NCI-H2171 treated with DMSO at 0.1 percent for 48 hours (cell line): ENCODE results near the gene IDUA.
"Not testable (repeated sequence)": the region's sequence is repeated elsewhere in the genome, so short reads cannot be mapped to it uniquely, and the experiment has no call there.

Experiments used
- DNase-seq: peaks from one replicate; lab custom pipeline; 2025; lab: John Stamatoyannopoulos, UW

The IDUA gene

DNA sequence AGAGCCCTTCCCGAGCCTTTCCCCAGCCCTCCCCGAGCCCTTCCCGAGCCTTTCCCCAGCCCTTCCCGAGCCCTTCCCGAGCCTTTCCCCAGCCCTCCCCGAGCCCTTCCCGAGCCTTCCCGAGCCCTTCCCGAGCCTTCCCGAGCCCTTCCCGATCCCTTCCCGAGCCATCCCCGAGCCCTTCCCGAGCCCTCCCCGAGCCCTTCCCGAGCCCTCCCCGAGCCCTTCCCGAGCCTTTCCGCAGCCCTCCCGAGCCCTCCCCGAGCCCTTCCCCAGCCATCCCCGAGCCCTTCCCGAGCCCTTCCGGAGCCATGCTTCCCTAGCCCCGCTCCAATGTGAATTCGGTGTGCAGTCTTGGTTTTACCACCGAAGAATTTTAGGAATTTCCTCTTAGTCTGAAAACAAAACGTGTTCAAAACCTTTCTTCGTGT, 59.8 kb downstream of the IDUA start:
- DNase-seq = not testable (repeated sequence)

DNA sequence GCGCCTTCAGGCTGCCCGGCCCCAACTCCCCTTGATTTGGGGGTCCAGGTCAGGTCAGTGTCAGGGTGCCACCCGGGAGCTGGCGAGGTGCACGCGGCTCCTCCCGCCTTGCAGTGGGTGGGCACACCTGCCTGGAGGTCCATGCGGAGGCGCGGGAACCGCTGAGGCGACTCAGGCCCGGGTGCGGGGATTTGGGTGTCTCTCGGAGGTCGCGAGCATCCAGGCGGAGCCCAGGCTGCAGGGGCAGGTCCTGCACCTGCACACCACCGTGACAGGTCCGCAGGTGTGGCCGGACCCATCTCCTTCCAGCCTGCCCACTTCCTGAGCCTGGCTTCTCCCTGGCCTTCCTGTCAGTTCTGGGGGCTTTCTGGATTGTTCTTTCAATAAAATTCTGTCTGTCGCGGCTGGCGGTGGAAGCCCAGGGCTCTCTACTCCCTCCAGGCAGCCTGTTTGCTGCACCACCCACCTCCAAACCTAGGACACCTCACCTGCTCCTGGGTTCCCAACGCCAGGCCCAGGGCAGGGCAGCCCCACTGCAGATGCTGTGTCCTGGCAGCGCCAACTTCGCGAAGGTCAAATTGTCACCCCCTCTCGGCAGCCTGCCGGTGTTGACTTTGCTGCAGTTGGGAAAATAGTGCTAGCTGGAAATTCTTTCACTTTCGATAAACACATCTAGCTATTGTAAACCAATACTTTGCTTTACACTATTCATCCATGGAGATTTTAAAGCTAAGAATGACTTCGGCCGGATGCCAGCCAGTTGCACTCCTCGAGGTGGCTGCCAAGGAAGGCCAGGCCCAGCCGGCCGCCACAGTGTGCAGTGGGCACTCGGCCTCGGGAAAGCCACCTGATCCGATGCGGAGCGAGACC, 60.5 kb downstream of the IDUA start:
- no peak for DNase-seq

DNA sequence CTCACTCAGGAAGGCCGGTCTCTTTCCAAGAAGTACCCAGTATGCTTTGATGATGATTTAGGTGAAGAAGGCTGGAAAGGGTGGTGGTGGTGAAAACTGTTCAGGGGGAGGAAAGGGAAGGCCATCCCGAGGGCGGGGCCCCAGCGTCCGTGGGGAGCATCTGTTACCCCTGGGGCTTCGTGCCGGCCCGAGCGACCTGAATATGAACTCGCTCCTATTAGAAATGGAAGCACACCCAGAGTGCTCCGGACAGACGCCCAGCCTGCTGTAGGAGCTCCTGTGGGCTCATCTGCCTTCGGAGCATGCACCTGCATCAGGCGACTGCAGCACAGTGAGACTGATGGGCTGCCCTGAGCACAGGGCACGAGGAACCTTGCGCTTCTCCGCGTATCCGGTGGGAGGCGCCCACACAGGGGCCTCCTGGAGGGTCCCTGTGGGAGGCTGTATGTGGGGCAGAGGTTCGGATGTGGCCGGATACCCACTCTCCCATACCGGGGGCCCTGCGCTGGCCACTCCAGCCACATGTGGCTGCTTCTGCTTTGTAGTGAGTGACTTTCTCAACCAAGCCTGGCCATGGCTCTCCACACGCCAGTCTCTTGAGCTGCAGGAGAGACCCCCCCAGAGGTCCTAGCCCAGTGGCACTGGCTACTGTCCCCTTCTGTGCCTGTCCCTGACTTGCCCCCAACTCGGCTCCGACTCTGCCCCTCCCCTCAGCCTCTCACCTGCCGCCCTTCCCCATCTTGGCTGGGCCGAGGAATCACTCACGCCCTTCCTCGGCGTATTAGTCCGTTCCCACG, 61.3 kb downstream of the IDUA start:
- no peak for DNase-seq

DNA sequence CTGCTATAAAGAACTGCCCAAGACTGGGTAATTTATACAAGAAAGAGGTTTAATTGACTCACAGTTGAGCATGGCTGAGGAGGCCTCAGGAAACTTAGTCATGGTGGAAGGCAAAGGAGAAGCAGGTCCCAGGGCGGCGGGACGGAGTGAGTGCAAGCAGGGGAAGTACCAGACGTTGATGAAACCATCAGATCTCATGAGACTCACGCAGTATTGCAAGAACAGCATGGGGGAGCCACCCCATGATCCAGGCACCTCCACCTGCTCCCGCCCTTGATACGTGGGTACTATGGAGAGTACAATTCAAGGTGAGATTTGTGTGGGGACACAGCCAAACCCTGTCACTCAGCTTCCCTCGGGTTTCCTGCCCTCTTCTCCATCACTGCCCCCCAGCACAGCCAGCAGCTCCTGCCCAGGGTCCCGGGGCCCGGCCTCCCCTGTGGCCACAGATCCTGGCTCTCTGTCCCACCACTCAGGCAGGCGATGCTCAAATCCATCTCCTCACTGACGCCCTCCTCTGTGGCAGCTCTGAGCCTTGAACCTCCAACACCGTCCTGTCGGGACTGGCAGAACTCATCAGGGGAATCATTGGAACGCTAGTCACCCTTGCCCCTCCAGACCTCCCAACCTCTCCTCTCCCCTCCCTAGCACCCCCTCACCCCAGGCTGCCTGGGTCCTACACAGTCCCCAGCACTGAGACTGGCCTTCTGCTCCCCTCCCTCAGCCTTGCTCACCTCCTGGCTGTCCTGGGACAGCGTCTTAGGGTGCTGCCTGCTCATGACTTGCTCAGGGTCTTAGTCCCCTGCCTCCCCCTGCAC, 62.1 kb downstream of the IDUA start:
- no peak for DNase-seq

DNA sequence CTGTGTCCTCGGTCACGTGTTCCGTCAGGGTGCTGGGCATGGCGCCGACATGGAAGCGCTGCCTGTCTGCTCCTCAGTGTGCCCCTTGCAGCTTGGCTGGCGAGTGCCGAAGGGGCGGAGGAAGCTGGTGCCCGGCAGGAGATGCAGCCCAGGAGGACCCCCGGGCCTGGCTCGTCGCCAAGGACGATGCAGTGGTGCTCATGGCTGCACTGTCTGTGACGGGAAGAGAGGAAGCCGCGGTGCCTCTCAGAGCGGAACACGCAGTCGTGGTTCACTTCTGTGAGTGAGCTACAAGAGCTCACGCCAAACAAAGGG, 62.7 kb downstream of the IDUA start:
- DNase-seq = no peak

DNA sequence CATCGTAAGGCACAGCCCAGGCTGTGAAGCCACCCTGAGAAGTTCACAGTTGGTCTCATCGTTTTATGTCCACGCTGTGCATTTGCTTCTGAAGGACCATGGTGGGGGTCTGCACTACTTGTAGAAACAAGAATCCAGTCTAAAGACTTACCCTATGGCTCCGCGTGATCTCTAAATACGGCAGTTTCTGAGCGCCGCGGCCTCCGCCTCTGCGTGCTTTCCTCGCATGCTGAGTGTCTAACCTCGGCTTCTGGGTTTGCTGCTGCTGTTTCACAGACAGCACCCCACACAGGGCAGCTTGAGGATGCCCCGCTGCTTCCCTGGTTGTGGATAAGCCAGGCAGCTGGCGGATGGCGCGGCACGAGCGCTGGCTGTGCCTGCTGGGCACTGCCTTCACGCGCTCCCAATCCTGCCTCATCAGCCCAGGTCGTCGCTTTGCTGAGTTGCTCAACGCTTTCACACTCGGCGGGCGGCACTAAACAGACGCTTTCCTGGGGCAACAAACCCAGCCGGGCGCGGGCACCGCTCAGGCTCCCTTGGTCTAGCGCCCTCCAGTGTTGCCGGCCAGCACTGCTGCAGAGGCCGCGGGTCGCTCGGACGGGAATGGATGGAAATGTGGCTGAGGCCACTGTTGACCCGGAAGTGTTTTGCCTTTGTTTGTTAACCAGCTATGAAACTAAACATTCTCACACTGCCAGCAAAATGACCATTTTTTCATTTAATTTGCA, 63.8 kb downstream of the IDUA start:
- DNase-seq = no peak

DNA sequence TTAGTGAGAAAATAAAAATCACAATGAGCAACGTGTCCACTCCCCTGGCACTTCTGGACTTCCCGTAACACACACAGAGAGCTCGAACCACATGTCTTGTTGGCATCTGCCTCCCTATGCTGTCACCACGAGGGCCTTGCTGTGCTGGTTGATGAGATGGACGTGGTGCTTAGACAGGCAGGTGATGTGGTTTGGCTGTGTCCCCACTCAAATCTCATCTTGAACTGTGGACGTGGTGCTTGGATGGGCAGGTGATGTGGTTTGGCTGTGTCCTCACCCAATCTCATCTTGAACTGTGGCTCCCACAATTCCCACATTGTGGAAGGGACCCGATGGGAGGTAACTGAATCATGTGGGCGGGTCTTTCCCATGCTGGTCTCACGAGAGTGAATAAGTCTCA, 64.6 kb downstream of the IDUA start:
- DNase-seq = no peak

DNA sequence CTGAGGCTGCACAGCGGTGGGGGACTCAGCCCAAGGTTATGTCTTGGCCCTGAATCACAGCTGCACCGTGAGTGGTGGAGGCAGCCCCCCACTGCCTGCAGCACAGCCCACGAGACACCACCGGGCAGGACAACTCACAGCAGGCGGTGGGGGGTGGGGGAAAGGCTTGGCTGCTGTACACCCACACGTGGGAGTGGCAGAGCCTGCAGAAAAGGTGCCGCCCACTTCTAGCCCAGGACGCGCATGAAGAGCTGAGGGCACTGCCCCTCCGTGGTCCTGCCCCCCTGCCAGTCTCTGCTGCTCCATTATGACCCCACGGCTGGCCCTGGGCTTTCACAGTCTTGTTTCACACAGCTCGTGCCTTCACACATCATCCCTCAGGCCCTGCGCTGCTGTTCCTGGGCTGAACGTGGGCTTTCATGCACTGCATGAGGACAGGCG, 65.4 kb downstream of the IDUA start:
- DNase-seq = no peak

DNA sequence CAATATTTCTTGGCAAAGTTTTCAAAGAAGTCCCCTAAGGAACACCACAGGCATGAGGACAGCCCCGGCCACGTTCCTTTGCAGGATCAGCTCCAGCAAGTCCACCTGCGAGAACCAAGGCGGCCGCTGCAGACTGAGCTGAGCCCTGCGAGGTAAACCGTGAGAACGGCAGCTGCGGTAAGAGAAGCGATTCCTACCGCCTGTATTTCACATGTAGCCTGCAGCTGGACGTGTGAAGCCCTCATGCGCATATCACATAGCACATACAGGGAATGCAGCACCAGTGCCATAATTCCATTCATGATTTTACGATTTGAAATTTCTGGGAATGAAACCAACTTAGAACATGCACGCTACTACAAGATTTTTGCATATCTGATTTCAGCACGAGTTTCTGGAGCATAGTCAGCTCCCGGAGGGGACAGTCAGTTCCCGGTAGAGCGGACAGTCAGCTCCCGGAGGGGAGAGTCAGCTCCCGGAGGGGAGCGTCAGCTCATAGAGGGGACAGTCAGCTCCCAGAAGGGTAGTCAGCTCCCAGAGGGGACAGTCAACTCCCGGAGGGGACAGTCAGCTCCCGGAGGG, 66.3 kb downstream of the IDUA start:
- no peak for DNase-seq

DNA sequence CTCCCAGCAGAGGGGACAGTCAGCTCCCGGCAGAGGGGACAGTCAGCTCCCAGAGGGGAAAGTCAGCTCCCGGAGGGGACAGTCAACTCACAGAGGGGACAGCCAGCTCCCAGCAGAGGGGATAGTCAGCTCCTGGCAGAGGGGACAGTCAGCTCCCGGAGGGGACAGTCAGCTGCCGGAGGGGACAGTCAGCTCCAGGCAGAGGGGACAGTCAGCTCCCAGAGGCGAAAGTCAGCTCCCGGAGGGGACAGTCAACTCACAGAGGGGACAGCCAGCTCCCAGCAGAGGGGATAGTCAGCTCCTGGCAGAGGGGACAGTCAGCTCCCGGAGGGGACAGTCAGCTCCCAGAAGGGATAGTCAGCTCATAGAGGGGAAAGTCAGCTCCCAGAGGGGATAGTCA, 67.0 kb downstream of the IDUA start:
- not testable (repeated sequence) for DNase-seq
